Urothelium cell line (cell line): ENCODE data around the gene ITGB2.

Experiments used
- DNase-seq: peaks from one replicate; pipeline ENCODE4 v3.0.0; 2011; ENCODE audit warnings: low spot score, mixed read lengths
- FAIRE-seq: peaks from 2 replicates; lab custom pipeline; 2011; peaks lifted over from hg19 to GRCh38; lab: Jason Lieb, UNC

ITGB2 gene

DNA sequence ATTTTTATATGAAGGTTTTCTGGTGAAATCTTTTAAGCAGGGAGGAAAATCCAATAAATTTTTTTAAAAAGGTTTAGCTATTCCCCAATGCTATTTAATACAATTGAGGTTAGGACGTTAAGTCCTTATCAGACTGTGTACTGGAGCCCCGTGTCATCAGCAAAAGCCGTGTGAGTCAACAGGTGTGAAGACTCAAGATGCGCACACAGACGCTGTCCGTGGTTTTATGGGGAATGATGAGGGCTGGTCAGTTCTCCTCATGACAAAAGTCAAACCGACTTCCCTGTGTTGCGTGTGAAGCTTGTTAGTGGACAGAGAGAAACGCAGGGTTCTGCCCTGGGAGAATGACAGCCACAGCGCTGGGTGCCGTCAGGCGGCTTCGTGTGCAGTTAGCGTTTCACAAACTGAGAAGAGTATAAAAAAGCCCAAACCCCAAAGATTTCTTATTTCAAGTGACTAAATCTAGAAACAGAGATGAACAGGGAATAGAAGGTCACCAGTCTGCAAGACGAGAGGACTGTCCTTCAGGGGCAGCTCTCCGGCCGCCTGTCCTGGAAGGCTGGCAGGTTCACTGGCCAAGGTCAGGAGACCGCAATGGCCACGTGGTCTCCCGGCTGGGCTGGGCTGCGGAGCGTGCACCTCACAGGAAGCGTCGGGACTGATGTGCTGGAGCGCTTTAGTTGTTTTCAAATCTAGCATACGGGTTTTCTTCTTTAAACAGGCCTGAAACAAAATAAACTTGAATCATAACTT lies 69.6 kb downstream of the ITGB2 start:
- DNase-seq (no peak), FAIRE-seq (no peak)

- DNase-seq (no peak), FAIRE-seq (no peak)
Observed at GRCh38 chr21:44850208-44850800, 70.4 kb downstream of the ITGB2 start.

DNA sequence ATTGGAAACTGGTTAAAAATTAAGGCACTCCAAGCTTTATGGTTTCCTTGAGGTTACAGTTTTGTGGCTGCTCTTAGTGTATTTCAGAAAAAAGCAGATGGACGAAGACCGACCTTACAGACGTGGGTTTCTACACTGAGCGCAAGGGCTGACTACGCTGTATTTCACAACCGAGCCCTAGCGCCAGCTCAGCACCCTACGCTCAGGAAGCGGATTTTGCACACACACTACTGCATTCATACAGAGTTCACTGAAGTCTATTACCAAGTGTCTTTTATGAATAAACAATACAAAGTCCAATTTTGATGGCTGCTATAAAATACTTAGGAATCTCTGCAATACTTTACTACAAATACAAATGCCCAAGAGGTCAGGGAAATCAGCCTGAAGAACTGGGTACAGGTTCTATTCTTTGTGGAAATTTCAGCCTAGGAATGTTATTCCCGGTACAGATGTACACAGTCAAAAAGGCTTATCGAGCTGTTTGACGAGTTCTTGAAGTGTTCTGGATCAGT lies 71.0 kb downstream of the ITGB2 start:
- DNase-seq, result no peak
- no peak for FAIRE-seq

- FAIRE-seq, result no peak
Observed at GRCh38 chr21:44848821-44849521, 71.7 kb downstream of the ITGB2 start.

DNA sequence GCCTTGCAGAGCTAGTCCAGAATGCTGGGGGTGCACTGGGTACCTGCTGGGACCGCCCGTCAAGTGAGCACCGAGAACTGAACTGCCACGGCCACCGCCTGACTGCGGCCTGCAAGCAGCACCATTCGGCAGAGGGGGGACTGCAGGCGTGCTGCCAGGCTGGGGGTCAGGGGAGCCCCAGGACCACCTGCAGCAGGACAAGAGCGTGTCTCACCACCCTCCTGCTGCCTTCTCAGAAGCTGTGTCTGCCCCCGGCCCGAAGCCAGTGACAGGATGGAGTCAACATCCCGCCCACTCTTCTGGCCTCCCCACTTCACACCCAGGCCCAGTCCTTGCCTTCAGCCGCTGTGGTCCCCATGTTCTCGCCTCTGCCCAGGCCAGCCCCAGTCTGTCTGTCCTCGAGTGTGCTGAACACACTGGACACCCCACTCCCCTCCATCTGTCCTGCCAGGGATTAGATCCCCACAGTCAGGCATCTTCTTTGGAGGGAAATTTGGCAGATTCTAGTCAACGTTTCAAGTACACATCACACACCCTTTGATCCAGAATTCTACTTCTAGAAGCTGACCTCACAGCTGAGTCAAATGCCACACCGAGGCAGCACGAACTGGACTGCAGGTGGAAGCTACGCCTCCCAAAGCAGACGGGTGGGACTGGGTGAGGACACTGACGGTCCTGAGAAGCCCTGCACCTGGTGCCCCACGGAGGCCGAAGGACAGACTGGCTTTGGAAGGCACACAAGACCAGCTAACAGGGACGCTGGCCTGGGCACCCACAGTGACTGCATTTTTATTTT lies 73.2 kb downstream of the ITGB2 start:
- DNase-seq (no peak), FAIRE-seq (no peak)

More at GRCh38 chr21:44848821-44849521, 71.7 kb downstream of the ITGB2 start:
- DNase-seq, result no peak

DNA sequence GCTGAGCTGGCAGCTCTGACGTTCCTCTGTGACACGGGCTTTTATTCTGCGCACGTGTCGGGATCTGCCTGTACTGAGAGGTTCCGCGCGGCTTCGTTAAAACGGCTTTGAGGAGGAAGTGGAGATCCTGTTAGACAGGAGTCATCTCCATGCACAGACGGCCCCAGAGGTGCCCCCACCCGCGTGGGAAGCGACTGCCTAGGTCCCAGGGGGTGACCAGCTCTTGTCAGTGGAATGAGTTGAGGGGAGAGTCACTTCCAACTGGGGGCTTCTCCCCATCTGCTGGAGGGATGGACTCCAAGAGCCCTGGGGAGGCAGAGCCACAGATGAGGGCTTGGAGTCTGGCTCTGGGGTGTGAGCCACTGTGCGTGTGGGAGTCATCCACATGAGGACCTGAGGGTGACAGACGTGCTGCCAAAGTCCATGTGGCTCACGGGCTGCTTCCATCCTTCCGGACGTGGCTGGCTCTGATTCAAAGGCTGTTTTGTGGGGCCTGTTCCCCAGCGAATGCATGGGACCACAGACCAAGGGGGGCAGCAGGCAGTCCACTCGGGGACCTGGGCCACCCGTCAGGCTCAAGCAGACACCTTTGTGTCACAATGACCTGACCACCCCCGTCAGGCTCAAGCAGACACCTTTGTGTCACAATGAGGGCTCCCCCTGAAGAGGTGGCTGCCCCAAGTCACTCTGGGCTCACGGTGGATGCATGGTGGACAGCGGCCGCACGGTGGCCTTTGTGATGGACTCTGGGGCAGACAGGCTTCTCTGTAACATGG lies 74.0 kb downstream of the ITGB2 start:
- no peak for FAIRE-seq
- DNase-seq, result no peak

DNA sequence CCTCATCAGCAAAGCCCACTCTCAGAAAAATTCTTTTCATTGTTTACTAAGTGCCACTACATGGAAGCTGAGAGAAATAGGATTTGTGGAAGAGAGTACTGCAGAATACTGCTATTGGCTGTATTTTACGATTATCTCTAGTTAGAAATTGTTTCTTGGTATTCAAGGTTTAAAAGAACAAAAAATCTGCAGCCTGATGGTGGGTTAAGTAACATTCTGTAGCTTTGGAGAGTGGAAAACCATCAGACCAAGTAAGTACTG lies 74.5 kb downstream of the ITGB2 start:
- no peak for FAIRE-seq
- DNase-seq, result no peak

GRCh38 chr21:44845418-44846223 lies 75.1 kb downstream of the ITGB2 start:
- DNase-seq (no peak), FAIRE-seq (no peak)

GRCh38 chr21:44844256-44844655 lies 76.4 kb downstream of the ITGB2 start:
- no peak for FAIRE-seq
- DNase-seq, result no peak

DNA sequence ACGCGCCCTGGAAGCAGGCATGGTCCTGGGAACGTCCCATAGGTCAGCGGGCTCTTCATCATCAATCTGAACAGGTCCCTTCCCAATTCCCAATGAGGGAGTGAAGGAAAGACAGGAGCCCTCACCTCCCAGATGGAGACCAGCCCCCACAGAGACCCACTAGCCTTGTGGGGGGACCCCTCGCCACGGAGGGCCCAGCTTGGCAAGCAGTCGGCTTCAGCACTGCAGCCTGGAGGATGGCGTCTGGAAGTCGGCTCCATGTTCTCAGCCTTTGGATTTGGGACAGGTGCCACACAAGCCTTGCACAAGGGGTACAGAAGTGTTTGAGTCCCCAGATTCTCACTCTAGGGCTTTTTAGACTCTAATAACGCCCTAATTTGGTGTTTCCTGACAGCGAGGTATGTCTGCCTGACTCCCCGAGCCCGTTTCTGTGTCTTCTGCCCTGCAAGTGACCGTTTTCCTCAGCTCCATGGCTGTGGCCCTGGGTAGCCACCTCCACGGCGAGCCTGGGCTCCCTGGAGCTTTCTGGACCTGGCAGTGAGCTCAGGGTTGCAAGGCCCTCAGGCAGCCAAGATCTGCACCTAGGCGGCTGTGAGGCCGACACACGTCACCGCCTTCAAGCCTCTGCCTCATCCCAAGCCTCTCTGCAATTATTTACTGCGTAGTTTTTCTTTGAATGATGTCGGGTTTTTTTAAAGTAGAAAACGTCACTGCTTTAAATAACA lies 77.8 kb downstream of the ITGB2 start:
- no peak for DNase-seq
- FAIRE-seq, result no peak

GRCh38 chr21:44842087-44842486 lies 78.6 kb downstream of the ITGB2 start:
- DNase-seq, result no peak
- no peak for FAIRE-seq

- DNase-seq (no peak), FAIRE-seq (no peak)
Observed at GRCh38 chr21:44840771-44841170, 79.9 kb downstream of the ITGB2 start.

DNA sequence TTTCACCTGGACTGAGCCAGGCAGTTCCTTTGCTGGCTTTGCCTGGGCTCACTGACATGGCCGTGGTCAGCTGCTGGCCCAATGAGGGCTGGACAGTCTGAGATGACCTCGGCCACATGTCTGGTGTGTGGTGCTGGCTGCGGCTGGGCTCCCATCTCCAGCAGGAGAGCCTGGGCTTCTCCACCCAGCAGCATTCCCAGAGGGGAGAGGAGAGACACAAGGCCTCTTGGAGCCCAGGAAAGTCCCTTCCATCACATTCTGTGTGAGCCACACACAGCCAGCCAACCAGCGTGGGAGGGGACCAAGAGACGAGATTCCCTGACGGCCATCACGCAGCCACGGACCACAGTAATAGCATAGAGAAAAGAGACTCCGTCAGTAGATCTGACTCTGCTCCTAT lies 81.7 kb downstream of the ITGB2 start:
- no peak for FAIRE-seq
- no peak for DNase-seq

DNA sequence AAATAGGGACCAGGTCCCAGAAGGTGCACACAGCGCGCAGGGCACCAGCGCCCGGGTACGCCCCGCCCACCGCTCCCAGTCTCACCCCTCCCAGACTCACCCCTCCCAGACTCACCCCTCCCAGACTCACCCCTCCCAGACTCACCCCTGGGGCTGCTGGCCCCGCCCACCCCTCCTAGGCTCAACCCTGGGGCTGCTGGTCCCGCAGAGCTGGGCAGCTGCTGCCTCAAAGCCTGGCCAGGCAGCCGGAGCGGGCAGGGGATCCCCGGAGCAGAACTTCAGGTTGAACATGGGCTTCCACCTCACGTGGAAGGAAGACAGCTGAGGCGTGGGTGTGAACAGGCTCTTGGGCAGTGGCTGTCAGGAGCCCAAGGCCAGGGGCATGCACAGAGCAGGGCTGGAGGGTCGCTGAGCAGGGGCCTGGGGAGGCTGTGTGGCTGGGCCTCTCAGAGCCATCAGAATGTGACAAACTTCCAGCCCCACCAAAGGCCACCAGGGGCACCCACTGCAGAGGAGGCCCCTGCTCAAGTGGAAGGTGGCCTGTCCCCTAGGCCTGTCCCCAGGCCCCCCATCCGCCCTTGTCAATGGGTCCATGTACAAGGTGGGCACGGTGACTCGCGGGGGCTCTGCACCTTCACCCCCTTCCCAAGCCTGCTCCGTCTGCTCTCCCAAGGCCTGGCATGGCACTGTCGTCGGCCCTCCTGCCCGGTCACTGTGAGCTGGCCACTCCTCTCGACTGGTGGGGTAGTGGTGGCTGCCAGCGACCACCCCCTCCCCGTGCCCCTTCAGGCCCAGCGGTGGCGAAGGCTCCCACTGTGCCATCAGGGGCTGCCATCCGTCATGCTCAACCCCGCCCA lies 82.4 kb downstream of the ITGB2 start:
- no peak for FAIRE-seq
- no peak for DNase-seq

DNA sequence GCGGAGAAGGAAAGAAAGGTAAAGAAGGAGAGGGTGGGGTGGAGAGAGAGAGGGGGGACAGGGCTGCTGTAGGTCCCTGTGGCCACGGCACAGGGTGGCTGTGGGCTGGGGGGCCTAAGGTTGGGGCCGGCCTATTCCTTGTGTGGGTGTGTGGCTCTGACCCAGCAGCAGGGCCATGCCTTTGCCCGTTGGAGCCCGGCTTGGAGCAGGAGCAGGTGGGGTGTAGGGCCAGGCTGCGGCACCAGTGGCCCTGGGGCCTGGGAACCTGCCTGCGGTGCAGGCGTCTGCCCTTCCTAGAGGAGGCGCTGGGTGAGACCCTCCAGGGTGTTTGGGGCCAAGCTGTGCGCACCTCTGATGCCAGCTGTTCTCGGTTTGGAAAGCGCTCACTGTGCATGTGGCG lies 83.2 kb downstream of the ITGB2 start:
- FAIRE-seq, result no peak
- no peak for DNase-seq

DNA sequence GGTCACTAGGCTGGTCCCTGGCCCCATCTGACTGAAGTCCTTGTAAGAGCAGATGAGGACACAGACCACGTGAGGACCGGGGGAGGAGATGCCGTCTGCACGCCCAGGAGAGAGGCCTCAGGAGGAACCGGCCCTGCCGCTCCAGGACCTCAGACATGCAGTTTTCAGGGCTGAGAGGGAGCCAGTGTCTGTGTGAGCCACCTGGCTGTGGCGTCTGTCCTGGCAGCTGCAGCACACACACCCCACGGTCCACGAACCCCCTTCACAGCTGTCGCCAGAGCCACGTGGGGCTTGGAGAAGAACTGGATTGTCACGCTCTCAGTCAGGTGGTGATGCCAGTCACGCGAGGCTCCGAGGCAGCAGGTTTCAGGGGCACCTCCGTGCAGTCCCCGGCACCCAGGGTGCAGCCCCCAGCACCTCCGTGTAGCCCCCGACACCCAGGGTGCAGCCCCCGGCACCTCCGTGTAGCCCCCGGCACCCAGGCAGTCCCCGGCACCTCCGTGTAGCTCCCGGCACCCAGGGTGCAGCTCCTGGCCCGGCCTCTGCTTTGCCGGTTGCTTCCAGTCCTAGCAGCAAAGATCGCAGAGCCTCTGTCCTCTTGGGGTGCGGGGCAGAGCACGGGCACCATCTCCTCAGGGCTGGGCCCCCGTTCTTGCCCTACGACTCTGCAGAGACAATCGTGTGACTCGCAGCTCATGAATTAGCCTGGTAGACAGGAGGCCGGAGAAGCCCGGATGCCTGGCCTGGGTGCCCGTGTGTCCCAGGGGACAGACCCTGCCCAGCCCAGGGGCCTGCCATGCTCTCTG lies 83.8 kb downstream of the ITGB2 start:
- no peak for DNase-seq

GRCh38 chr21:44836349-44836665 lies 84.4 kb downstream of the ITGB2 start:
- FAIRE-seq (no peak), DNase-seq (no peak)

More for the DNA sequence above, 83.8 kb downstream of the ITGB2 start:
- FAIRE-seq, result no peak
